Trophoblast cell (in vitro differentiated cells and primary cell): ENCODE data around the gene CAMK1D.

Experiments
- DNase-seq, 2 donors: peaks; one replicate each; pipeline ENCODE4 v3.0.0-alpha.2; 2016
- H2AFZ ChIP-seq: 2 replicates; pipeline ENCODE4 v1.6.1; 2013; ENCODE audit warnings: low read length, moderate library complexity, mild to moderate bottlenecking; ENCODE audit not compliant: insufficient read depth, poor library complexity
- H2AK5ac ChIP-seq: 2 replicates; pipeline ENCODE4 v1.6.1; 2013; ENCODE audit warnings: mild to moderate bottlenecking, low read length
- H2BK120ac ChIP-seq: 2 replicates; pipeline ENCODE4 v1.6.1; 2013; ENCODE audit warnings: low read length, mild to moderate bottlenecking, moderate library complexity; ENCODE audit not compliant: insufficient read depth, poor library complexity
- H2BK12ac ChIP-seq: 2 replicates; pipeline ENCODE4 v1.6.1; 2013; ENCODE audit warnings: mild to moderate bottlenecking, low read length, moderate library complexity
- H2BK5ac ChIP-seq: 2 replicates; pipeline ENCODE4 v1.6.1; 2013; ENCODE audit warnings: low read length, low read depth, moderate library complexity, mild to moderate bottlenecking; ENCODE audit not compliant: poor library complexity
- H3K14ac ChIP-seq: 2 replicates; pipeline ENCODE4 v1.6.1; 2013; ENCODE audit warnings: mild to moderate bottlenecking, low read length
- H3K18ac ChIP-seq: 2 replicates; pipeline ENCODE4 v1.6.1; 2013; ENCODE audit warnings: mild to moderate bottlenecking, low read length
- H3K23ac ChIP-seq: 2 replicates; pipeline ENCODE4 v1.6.1; 2013; ENCODE audit warnings: low read length
- H3K27ac ChIP-seq: 2 replicates; pipeline ENCODE4 v1.5.1; 2013; ENCODE audit warnings: low read depth, mild to moderate bottlenecking, inconsistent platforms, low read length, moderate library complexity
- H3K27me3 ChIP-seq: 2 replicates; pipeline ENCODE4 v1.6.1; 2013; ENCODE audit warnings: inconsistent platforms, mild to moderate bottlenecking, low read length, moderate library complexity; ENCODE audit not compliant: insufficient read depth
- H3K36me3 ChIP-seq, 2 experiments: 1 replicate in 1 of 2; 2 replicates in 1 of 2; pipeline ENCODE4 v1.6.1; 2013; ENCODE audit warnings: low read length in 2 of 2, mild to moderate bottlenecking in 2 of 2, moderate library complexity in 1 of 2; ENCODE audit not compliant: insufficient read depth in 2 of 2, control insufficient read depth in 1 of 2
- H3K4ac ChIP-seq: 2 replicates; pipeline ENCODE4 v1.6.1; 2013; ENCODE audit warnings: low read depth, mild to moderate bottlenecking, low read length, moderate library complexity
- H3K4me1 ChIP-seq, 2 experiments: 1 replicate in 1 of 2; 2 replicates in 1 of 2; pipeline ENCODE4 v1.6.1; 2013; ENCODE audit warnings: low read length in 2 of 2, mild to moderate bottlenecking in 2 of 2, moderate library complexity in 1 of 2; ENCODE audit not compliant: insufficient read depth in 2 of 2, control insufficient read depth in 1 of 2
- H3K4me2 ChIP-seq: 2 replicates; pipeline ENCODE4 v1.6.1; 2013; ENCODE audit warnings: inconsistent platforms, mild to moderate bottlenecking, low read length, moderate library complexity
- H3K4me3 ChIP-seq: 2 replicates; pipeline ENCODE4 v1.5.1; 2013; ENCODE audit warnings: mild to moderate bottlenecking, low read depth, low read length, inconsistent platforms
- H3K79me1 ChIP-seq: one replicate; pipeline ENCODE4 v1.6.1; 2013; ENCODE audit warnings: low read length
- H3K79me2 ChIP-seq: 2 replicates; pipeline ENCODE4 v1.6.1; 2013; ENCODE audit warnings: low read length, mild to moderate bottlenecking; ENCODE audit not compliant: control insufficient read depth, insufficient read depth, poor library complexity
- H3K9ac ChIP-seq: 2 replicates; pipeline ENCODE4 v1.6.1; 2013; ENCODE audit warnings: mild to moderate bottlenecking, low read length
- H3K9me3 ChIP-seq: 2 replicates; pipeline ENCODE4 v1.6.1; 2013; ENCODE audit warnings: low read depth, mild to moderate bottlenecking, control low read depth, inconsistent platforms, low read length; ENCODE audit not compliant: insufficient read depth
- H4K12ac ChIP-seq: 2 replicates; pipeline ENCODE4 v1.6.1; 2013; ENCODE audit warnings: low read depth, mild to moderate bottlenecking, low read length, moderate library complexity
- H4K8ac ChIP-seq: 2 replicates; pipeline ENCODE4 v1.6.1; 2013; ENCODE audit warnings: low read depth, mild to moderate bottlenecking, low read length, moderate library complexity
- H4K91ac ChIP-seq: one replicate; pipeline ENCODE4 v1.6.1; 2013; ENCODE audit warnings: low read depth, mild to moderate bottlenecking, low read length, moderate library complexity
- WGBS: extraction: QIAGEN DNeasy Blood & Tissue Kit; methylation state at CpG from one replicate; pipeline ENCODE4 v1.1.7; 2013; ENCODE audit warnings: missing lambda C conversion rate; ENCODE audit not compliant: insufficient read length, insufficient coverage; ENCODE audit errors: extremely low coverage; 5-methylcytosine and 5-hydroxymethylcytosine counted together

Gene CAMK1D

DNA sequence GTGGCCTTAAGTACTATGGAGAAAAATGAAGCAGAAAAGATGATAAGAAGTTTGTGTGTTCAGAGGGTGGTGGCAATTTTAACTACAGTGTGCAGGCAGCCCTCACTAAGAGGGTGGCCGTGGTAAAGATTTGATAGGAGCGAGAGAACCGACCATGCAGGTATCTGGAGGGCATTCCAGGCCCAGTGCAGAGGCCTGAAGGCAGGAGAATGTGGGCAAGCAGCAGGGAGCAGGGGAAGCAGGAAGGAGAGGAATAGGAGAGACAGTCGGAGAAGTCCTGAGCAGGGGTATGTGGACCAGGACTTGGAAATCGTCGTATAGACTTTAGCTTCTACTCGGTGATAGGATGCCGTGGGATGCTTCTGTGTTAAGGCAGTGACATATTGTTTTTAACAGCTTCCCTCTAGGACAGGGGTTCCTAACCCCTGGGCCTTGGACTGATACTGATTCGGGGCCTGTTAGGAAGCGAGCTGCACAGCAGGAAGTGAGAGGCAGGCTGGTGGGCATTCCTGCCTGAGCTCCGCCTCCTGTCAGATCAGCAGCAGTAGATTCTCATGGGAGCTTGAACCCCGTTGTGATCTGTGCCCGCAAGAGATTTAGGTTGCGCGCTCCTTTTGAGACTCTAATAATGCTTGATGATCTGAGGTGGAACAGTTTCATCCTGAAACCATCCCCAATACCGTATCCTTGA lies 425.0 kb downstream of the CAMK1D start:
- Histone ChIP-seq H3K4me3 (no peak overlapping the region), H3K4me1 (peaks cover 0 to 4% of the 10 kb centered on the region in 2 experiments), H2BK12ac (no peak overlapping the region), H3K14ac (no peak overlapping the region), H3K27me3 (no peaks in the 10 kb centered on the region), H3K18ac (no peak overlapping the region), H3K4ac (no peak overlapping the region), H2AK5ac (no peak overlapping the region), H4K91ac (no peak overlapping the region), H3K9ac (no peak overlapping the region), H3K27ac (no peak overlapping the region), H3K9me3 (no peaks in the 10 kb centered on the region), H3K23ac (no peak overlapping the region), H3K36me3 (no peaks in the 10 kb centered on the region), H3K79me2 (no peaks in the 10 kb centered on the region), H2BK120ac (no peak overlapping the region), H2BK5ac (no peak overlapping the region), H3K4me2 (no peak overlapping the region), H2AFZ (no peak overlapping the region), H3K79me1 (no peaks in the 10 kb centered on the region), H4K12ac (no peak overlapping the region), H4K8ac (peak overlapping the region; percentile 43)
- DNase-seq = peak; percentile 37 to 66
- WGBS = no CpG with 5 or more reads among the region's 16 CpGs

DNA sequence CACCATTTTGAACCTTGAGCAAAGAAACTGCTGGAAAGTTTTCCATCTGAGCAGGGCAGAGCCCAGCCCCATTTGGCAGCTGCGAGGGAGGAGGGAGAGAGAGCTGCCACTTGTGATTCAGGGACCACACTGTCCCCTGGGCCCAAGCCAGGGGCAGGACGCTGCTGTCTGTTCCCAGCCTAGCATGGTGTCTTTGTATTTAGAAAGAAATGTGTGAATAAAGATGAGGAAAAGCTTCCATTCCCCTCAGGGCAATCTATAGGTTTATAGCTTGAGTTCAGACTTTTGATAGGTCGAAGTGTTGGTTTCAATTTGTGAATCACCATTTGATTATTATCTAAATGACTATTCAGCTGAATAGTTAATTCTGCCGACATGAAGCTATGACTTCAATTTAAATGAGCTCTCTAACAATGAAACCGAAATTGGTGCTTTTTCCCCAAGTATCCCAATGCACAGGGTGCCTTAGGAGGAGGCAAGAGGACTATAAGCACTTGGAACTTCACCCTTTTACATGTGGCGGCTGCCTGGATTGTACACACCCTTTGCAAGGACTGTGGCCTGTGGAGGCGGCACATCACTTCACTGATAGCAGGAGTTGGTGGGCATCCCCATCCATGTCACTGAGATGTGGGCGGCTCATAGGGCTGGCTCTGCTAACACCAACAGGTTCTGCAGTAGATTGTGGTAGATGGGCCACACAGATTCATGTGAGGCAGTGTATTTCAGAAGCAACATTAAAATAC lies 428.7 kb downstream of the CAMK1D start:
- no peaks in the 10 kb centered on the region for H3K79me2 ChIP-seq
- H3K9me3 ChIP-seq = no peaks in the 10 kb centered on the region
- H4K12ac ChIP-seq = no peak overlapping the region
- H3K4ac ChIP-seq = no peak overlapping the region
- H3K36me3 ChIP-seq = no peaks in the 10 kb centered on the region
- no peak overlapping the region for H2AK5ac ChIP-seq
- no peak overlapping the region for H3K4me3 ChIP-seq
- no peak overlapping the region for H3K18ac ChIP-seq
- H3K14ac ChIP-seq = no peak overlapping the region
- H3K27me3 ChIP-seq = no peaks in the 10 kb centered on the region
- H2AFZ ChIP-seq = no peak overlapping the region
- H2BK5ac ChIP-seq = no peak overlapping the region
- no peak overlapping the region for H4K91ac ChIP-seq
- no peak overlapping the region for H3K4me2 ChIP-seq
- WGBS = no CpG with 5 or more reads among the region's 8 CpGs
- H2BK120ac ChIP-seq = no peak overlapping the region
- no peak overlapping the region for H3K9ac ChIP-seq
- H4K8ac ChIP-seq = no peak overlapping the region
- DNase-seq = no peak
- no peak overlapping the region for H2BK12ac ChIP-seq
- no peak overlapping the region for H3K23ac ChIP-seq
- H3K79me1 ChIP-seq = peaks cover 2% of the 10 kb centered on the region
- peaks cover 2 to 4% of the 10 kb centered on the region in 2 experiments for H3K4me1 ChIP-seq
- no peak overlapping the region for H3K27ac ChIP-seq

- no peak overlapping the region for H3K4me3 ChIP-seq
- no CpG with 5 or more reads among the region's 22 CpGs for WGBS
- no peak overlapping the region for H3K18ac ChIP-seq
- H3K36me3 ChIP-seq = no peaks in the 10 kb centered on the region
- H2AK5ac ChIP-seq = no peak overlapping the region
- no peak overlapping the region for H2BK120ac ChIP-seq
- H3K4ac ChIP-seq = no peak overlapping the region
- H4K12ac ChIP-seq = no peak overlapping the region
- H2BK5ac ChIP-seq = no peak overlapping the region
- peaks cover 16% of the 10 kb centered on the region in 2 experiments for H3K4me1 ChIP-seq
- H3K27ac ChIP-seq = no peak overlapping the region
- no peak overlapping the region for H2BK12ac ChIP-seq
- no peak overlapping the region for H3K14ac ChIP-seq
- H4K91ac ChIP-seq = no peak overlapping the region
- no peak overlapping the region for H2AFZ ChIP-seq
- DNase-seq = peak; percentile 7 to 35
- no peak overlapping the region for H4K8ac ChIP-seq
- no peaks in the 10 kb centered on the region for H3K79me2 ChIP-seq
- H3K9ac ChIP-seq = no peak overlapping the region
- no peaks in the 10 kb centered on the region for H3K27me3 ChIP-seq
- no peak overlapping the region for H3K23ac ChIP-seq
- no peaks in the 10 kb centered on the region for H3K9me3 ChIP-seq
- no peak overlapping the region for H3K4me2 ChIP-seq
- H3K79me1 ChIP-seq = peaks cover 2% of the 10 kb centered on the region
Measured at GRCh38 chr10:12780634-12781601, 431.6 kb downstream of the CAMK1D start.

- no peak overlapping the region for H2AFZ ChIP-seq
- no peaks in the 10 kb centered on the region for H3K79me2 ChIP-seq
- H3K27ac ChIP-seq = peak overlapping the region; percentile 10
- H3K36me3 ChIP-seq = no peaks in the 10 kb centered on the region
- no peak for DNase-seq
- no peak overlapping the region for H4K8ac ChIP-seq
- no peaks in the 10 kb centered on the region for H3K27me3 ChIP-seq
- no peak overlapping the region for H4K91ac ChIP-seq
- no CpG with 5 or more reads among the region's 1 CpG for WGBS
- no peak overlapping the region for H3K14ac ChIP-seq
- no peak overlapping the region for H3K4me3 ChIP-seq
- H3K23ac ChIP-seq = no peak overlapping the region
- H2BK120ac ChIP-seq = no peak overlapping the region
- H3K4me2 ChIP-seq = no peak overlapping the region
- no peak overlapping the region for H3K4ac ChIP-seq
- no peak overlapping the region for H2BK5ac ChIP-seq
- peaks cover 16% of the 10 kb centered on the region in 2 experiments for H3K4me1 ChIP-seq
- H3K79me1 ChIP-seq = peaks cover 2% of the 10 kb centered on the region
- no peak overlapping the region for H4K12ac ChIP-seq
- H3K9ac ChIP-seq = no peak overlapping the region
- no peak overlapping the region for H2AK5ac ChIP-seq
- H3K9me3 ChIP-seq = no peaks in the 10 kb centered on the region
- no peak overlapping the region for H2BK12ac ChIP-seq
- H3K18ac ChIP-seq = no peak overlapping the region
Measured at GRCh38 chr10:12781976-12782375, 432.6 kb downstream of the CAMK1D start.
